GM19468 (cell line): ENCODE measurements around the gene RPL18A.

Experiments used
- ATAC-seq: cut with Tn5 transposase; IDR thresholded peaks from one replicate; pipeline ENCODE4 v1.9.1; 2021; ENCODE audit warnings: mild to moderate bottlenecking, moderate library complexity, moderate number of reproducible peaks; ENCODE audit not compliant: unreplicated experiment; ENCODE audit errors: extremely low read depth

The RPL18A gene

GRCh38 chr19:17841371-17841809, 18.3 kb upstream of the RPL18A start:
- ATAC-seq, result no peak

- ATAC-seq, result no peak
Measured at GRCh38 chr19:17841810-17842662, 17.7 kb upstream of the RPL18A start.

- ATAC-seq, result no peak
Measured at GRCh38 chr19:17842663-17843291, 16.9 kb upstream of the RPL18A start.

- ATAC-seq, result no peak
Measured at GRCh38 chr19:17843292-17843827, 16.4 kb upstream of the RPL18A start.

GRCh38 chr19:17843908-17844490, 15.7 kb upstream of the RPL18A start:
- no peak for ATAC-seq

- ATAC-seq, result no peak
Measured at GRCh38 chr19:17846146-17846545, 13.6 kb upstream of the RPL18A start.

- ATAC-seq, result no peak
Measured at GRCh38 chr19:17847538-17848366, 12.0 kb upstream of the RPL18A start, which contains the start of gene JAK3. TSS of gene JAK3 (minus strand) at chr19:17847982. CDS start at chr19:17844417, 3,565 bp downstream.

- ATAC-seq, result no peak
Measured at GRCh38 chr19:17848595-17849292, 11.0 kb upstream of the RPL18A start.

- ATAC-seq, result no peak
Measured at GRCh38 chr19:17854061-17854460, 5.6 kb upstream of the RPL18A start.

- no peak for ATAC-seq
Measured at GRCh38 chr19:17855280-17856152, 4.2 kb upstream of the RPL18A start.

- no peak for ATAC-seq
Measured at GRCh38 chr19:17860331-17860992, 752 bp downstream of the RPL18A start.

- no peak for ATAC-seq
Measured at GRCh38 chr19:17860993-17861360, 1.3 kb downstream of the RPL18A start.

- no peak for ATAC-seq
Measured at GRCh38 chr19:17861542-17862402, 2.1 kb downstream of the RPL18A start.

- ATAC-seq, result no peak
Measured at GRCh38 chr19:17862711-17863519, 3.2 kb downstream of the RPL18A start.

- ATAC-seq, result no peak
Measured at GRCh38 chr19:17863520-17864182, 3.9 kb downstream of the RPL18A start.
